Measurements from ENCODE around the gene HELZ.

Gene HELZ

DNA sequence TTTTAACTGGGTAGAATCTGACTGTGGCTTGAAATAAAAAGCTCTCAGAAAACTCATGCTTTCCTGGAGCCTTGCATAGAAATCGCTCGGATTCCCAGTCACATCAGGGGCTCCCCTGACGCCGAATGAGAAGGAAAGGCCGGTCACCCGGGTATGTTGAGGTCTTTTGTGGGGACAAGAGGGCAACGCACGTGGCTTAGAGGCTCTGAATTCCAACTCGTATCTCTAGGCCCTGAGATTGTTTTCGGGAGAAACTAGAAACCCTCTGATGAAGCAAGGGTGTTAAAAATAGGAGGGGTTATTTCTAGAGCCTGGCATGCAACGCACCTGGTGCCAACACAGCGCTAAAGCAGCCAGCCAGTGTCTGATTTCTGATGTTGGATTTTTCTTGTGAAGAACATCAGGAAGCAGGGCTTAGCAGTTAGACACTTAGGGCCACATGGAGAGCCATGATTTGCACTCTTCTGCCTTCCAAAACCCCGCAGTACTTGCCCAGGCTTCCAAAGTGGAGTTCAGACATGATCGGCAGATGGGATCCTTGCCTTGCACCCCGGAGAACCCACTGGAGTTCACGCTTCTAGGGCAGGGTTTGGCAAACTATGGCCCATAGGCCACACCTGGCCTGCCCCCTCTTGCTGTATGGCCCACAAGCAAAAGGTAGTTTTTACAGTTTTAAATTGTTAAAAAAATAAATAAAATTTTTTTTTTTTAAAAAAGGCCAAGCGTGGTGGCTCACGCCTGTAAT is 188.1 kb downstream of the HELZ start:
- peaks cover 0 to 7% of the 10 kb centered on the region in 2 experiments for H3K27me3 ChIP-seq (ENCODE audit: control insufficient read depth in 1 of 2, insufficient read depth in 1 of 2, low read length in 2 of 2)
- no peak overlapping the region for H3K27ac ChIP-seq (ENCODE audit: low read length, poor library complexity, severe bottlenecking)

DNA sequence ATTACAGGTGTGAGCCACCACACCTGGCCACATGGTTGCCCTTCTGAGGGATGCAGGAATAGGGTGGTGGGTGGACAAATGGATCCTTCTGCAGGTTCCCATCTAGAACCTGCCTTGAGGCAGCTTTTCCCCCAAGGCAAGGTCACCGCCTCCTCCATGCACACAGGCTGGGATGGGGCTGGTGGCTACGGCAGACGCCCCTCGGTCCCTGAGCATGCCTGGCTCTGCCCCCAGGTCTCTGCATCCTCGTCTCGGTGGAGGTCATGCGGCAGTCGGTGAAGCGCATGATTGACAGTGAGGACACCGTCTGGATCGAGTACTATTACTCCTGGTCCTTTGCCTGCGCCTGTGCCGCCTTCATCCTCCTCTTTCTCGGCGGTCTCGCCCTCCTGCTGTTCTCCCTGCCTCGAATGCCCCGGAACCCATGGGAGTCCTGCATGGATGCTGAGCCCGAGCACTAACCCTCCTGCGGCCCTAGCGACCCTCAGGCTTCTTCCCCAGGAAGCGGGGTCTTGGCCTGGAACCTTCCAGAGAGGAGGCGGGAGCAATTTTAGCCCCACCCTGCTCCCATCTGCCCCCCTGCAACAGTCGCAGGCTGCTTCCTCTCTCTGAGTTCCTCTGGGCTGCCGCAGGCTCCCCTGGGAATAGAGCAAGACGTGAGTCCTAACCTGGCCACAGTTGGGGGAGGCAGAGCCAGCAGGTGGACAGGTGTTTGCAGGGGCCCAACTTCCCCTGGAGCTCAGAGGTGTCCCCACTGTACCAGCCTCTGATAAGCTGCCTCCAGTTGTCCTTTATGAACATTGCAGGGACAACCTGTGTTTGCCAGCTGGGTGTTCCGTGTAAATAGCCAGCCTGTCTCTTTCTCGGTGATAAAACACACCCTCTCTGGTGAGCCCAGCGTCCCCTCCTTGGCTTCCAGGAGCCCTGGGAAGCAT is 188.9 kb downstream of the HELZ start:
- Histone ChIP-seq H2AK5ac (ENCODE audit: low read length, severe bottlenecking) (no peak overlapping the region), H2BK15ac (ENCODE audit: low read depth, poor library complexity, severe bottlenecking) (no peak overlapping the region), H3K4me3 (ENCODE audit: insufficient read depth in 1 of 2, low read depth in 1 of 2, low read length in 2 of 2) (no peak overlapping the region), H3K9me3 (ENCODE audit: control insufficient read depth, low read length) (no peaks in the 10 kb centered on the region), H3K9ac (ENCODE audit: low read length) (no peak overlapping the region), H2BK12ac (ENCODE audit: low read length in 2 of 2) (no peak overlapping the region), H2BK5ac (ENCODE audit: low read depth, low read length, poor library complexity, severe bottlenecking) (no peak overlapping the region), H3K27me3 (ENCODE audit: control insufficient read depth in 1 of 2, insufficient read depth in 1 of 2, low read length in 2 of 2) (peaks cover 0 to 9% of the 10 kb centered on the region in 2 experiments), H3K23ac (ENCODE audit: low read length in 2 of 2) (no peak overlapping the region), H3K4me2 (ENCODE audit: low read length, poor library complexity, severe bottlenecking) (no peak overlapping the region), H3K36me3 (ENCODE audit: control insufficient read depth in 1 of 2, insufficient read depth in 2 of 2, low read depth in 1 of 2, low read length in 2 of 2) (no peaks in the 10 kb centered on the region), H2AFZ (ENCODE audit: low read depth, low read length) (no peak overlapping the region), H3K27ac (ENCODE audit: low read length, poor library complexity, severe bottlenecking) (no peak overlapping the region), H3K4ac (ENCODE audit: low read depth in 1 of 2, low read length in 2 of 2) (no peak overlapping the region), H3K79me1 (replicated peaks; ENCODE audit: low read length, poor library complexity, severe bottlenecking) (no peaks in the 10 kb centered on the region), H4K8ac (ENCODE audit: low read length) (no peak overlapping the region), H4K91ac (ENCODE audit: low read length) (no peak overlapping the region), H3K14ac (ENCODE audit: low read length in 2 of 2) (no peak overlapping the region), H3K18ac (ENCODE audit: low read depth in 1 of 2, low read length in 2 of 2) (no peak overlapping the region), H2BK120ac (ENCODE audit: low read depth, low read length) (no peak overlapping the region), H3K4me1 (ENCODE audit: control insufficient read depth, insufficient read depth, low read depth, low read length) (peaks cover 3% of the 10 kb centered on the region)
- DNase-seq, result no peak
- 93% methylated on average over 29 of the region's 29 CpGs for WGBS

More for the DNA sequence above, 188.1 kb downstream of the HELZ start:
- no peaks in the 10 kb centered on the region for H3K79me1 ChIP-seq (replicated peaks; ENCODE audit: low read length, poor library complexity, severe bottlenecking)
- H3K14ac ChIP-seq (ENCODE audit: low read length in 2 of 2), result no peak overlapping the region
- no peak overlapping the region for H2BK5ac ChIP-seq (ENCODE audit: low read depth, low read length, poor library complexity, severe bottlenecking)
- H2BK120ac ChIP-seq (ENCODE audit: low read depth, low read length), result no peak overlapping the region
- H3K4me1 ChIP-seq (ENCODE audit: control insufficient read depth, insufficient read depth, low read depth, low read length), result no peaks in the 10 kb centered on the region
- no peak overlapping the region for H3K4me3 ChIP-seq (ENCODE audit: insufficient read depth in 1 of 2, low read depth in 1 of 2, low read length in 2 of 2)
- no peak overlapping the region for H3K4me2 ChIP-seq (ENCODE audit: low read length, poor library complexity, severe bottlenecking)
- H2BK12ac ChIP-seq (ENCODE audit: low read length in 2 of 2), result no peak overlapping the region
- H2BK15ac ChIP-seq (ENCODE audit: low read depth, poor library complexity, severe bottlenecking), result no peak overlapping the region
- H3K9ac ChIP-seq (ENCODE audit: low read length), result no peak overlapping the region
- H3K23ac ChIP-seq (ENCODE audit: low read length in 2 of 2), result no peak overlapping the region
- H2AK5ac ChIP-seq (ENCODE audit: low read length, severe bottlenecking), result no peak overlapping the region
- no peak overlapping the region for H4K91ac ChIP-seq (ENCODE audit: low read length)
- H3K4ac ChIP-seq (ENCODE audit: low read depth in 1 of 2, low read length in 2 of 2), result no peak overlapping the region
- H4K8ac ChIP-seq (ENCODE audit: low read length), result no peak overlapping the region
- WGBS, result 90% methylated on average over 17 of the region's 18 CpGs
- H3K18ac ChIP-seq (ENCODE audit: low read depth in 1 of 2, low read length in 2 of 2), result no peak overlapping the region
- H2AFZ ChIP-seq (ENCODE audit: low read depth, low read length), result no peak overlapping the region
- H3K36me3 ChIP-seq (ENCODE audit: control insufficient read depth in 1 of 2, insufficient read depth in 2 of 2, low read depth in 1 of 2, low read length in 2 of 2), result no peaks in the 10 kb centered on the region
- no peaks in the 10 kb centered on the region for H3K9me3 ChIP-seq (ENCODE audit: control insufficient read depth, low read length)
- no peak for DNase-seq

DNA sequence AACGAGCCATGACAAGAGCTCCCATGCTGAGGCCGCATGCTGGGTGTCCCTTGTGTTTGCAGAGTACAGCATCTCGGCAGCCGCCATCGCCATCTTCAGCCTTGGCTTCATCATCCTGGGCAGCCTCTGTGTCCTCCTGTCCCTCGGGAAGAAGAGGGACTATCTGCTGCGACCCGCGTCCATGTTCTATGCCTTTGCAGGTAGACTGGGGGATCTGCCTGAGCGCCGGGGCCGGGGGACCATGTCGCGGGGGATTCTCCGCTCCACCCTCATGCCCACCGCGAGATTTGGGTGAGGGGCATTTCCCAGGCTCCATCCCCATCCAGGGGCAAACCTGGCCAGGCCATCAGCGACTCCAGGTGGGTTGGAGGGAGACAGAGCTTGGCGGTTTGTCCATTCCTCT is 190.0 kb downstream of the HELZ start:
- Histone ChIP-seq H3K27ac (ENCODE audit: low read length, poor library complexity, severe bottlenecking) (no peak overlapping the region), H3K36me3 (ENCODE audit: control insufficient read depth in 1 of 2, insufficient read depth in 2 of 2, low read depth in 1 of 2, low read length in 2 of 2) (no peaks in the 10 kb centered on the region), H3K4me1 (ENCODE audit: control insufficient read depth, insufficient read depth, low read depth, low read length) (peaks cover 6% of the 10 kb centered on the region), H3K79me1 (replicated peaks; ENCODE audit: low read length, poor library complexity, severe bottlenecking) (no peaks in the 10 kb centered on the region), H3K27me3 (ENCODE audit: control insufficient read depth in 1 of 2, insufficient read depth in 1 of 2, low read length in 2 of 2) (peaks cover 0 to 11% of the 10 kb centered on the region in 2 experiments), H3K4ac (ENCODE audit: low read depth in 1 of 2, low read length in 2 of 2) (no peak overlapping the region), H3K4me3 (ENCODE audit: insufficient read depth in 1 of 2, low read depth in 1 of 2, low read length in 2 of 2) (no peak overlapping the region), H2BK120ac (ENCODE audit: low read depth, low read length) (no peak overlapping the region), H3K23ac (ENCODE audit: low read length in 2 of 2) (no peak overlapping the region), H3K18ac (ENCODE audit: low read depth in 1 of 2, low read length in 2 of 2) (no peak overlapping the region), H4K8ac (ENCODE audit: low read length) (no peak overlapping the region), H4K91ac (ENCODE audit: low read length) (no peak overlapping the region), H2BK5ac (ENCODE audit: low read depth, low read length, poor library complexity, severe bottlenecking) (no peak overlapping the region), H2BK15ac (ENCODE audit: low read depth, poor library complexity, severe bottlenecking) (no peak overlapping the region), H3K4me2 (ENCODE audit: low read length, poor library complexity, severe bottlenecking) (no peak overlapping the region), H2AK5ac (ENCODE audit: low read length, severe bottlenecking) (no peak overlapping the region), H3K9me3 (ENCODE audit: control insufficient read depth, low read length) (peaks cover 9% of the 10 kb centered on the region), H2BK12ac (ENCODE audit: low read length in 2 of 2) (no peak overlapping the region), H3K9ac (ENCODE audit: low read length) (no peak overlapping the region), H3K14ac (ENCODE audit: low read length in 2 of 2) (peak overlapping the region in 1 of 2 experiments; percentile 3), H2AFZ (ENCODE audit: low read depth, low read length) (no peak overlapping the region)
- WGBS, result 93% methylated on average over 17 of the region's 19 CpGs
- DNase-seq, result no peak

DNA sequence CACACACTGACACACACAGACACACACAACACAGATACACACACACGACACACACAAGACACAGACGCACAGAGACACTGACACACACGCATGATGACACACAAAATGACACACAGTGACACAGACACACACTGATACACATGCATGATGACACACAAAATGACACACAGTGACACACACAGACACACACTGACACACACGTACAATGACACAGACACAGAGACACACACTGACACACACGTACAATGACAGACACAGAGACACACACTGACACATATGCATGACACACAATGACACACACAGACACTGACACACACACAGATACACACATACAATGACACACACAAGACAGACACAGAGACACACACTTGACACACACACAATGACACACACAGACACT is 190.4 kb downstream of the HELZ start:
- Histone ChIP-seq H3K18ac (ENCODE audit: low read depth in 1 of 2, low read length in 2 of 2) (no peak overlapping the region), H3K14ac (ENCODE audit: low read length in 2 of 2) (peak overlapping the region in 1 of 2 experiments; percentile 3), H3K36me3 (ENCODE audit: control insufficient read depth in 1 of 2, insufficient read depth in 2 of 2, low read depth in 1 of 2, low read length in 2 of 2) (no peaks in the 10 kb centered on the region), H3K27me3 (ENCODE audit: control insufficient read depth in 1 of 2, insufficient read depth in 1 of 2, low read length in 2 of 2) (peaks cover 0 to 11% of the 10 kb centered on the region in 2 experiments), H2BK12ac (ENCODE audit: low read length in 2 of 2) (no peak overlapping the region), H3K4me2 (ENCODE audit: low read length, poor library complexity, severe bottlenecking) (no peak overlapping the region), H2BK5ac (ENCODE audit: low read depth, low read length, poor library complexity, severe bottlenecking) (no peak overlapping the region), H4K8ac (ENCODE audit: low read length) (no peak overlapping the region), H3K27ac (ENCODE audit: low read length, poor library complexity, severe bottlenecking) (no peak overlapping the region), H3K23ac (ENCODE audit: low read length in 2 of 2) (no peak overlapping the region), H2BK120ac (ENCODE audit: low read depth, low read length) (no peak overlapping the region), H3K4me3 (ENCODE audit: insufficient read depth in 1 of 2, low read depth in 1 of 2, low read length in 2 of 2) (no peak overlapping the region), H2AFZ (ENCODE audit: low read depth, low read length) (no peak overlapping the region), H3K9me3 (ENCODE audit: control insufficient read depth, low read length) (peaks cover 13% of the 10 kb centered on the region), H4K91ac (ENCODE audit: low read length) (no peak overlapping the region), H3K4ac (ENCODE audit: low read depth in 1 of 2, low read length in 2 of 2) (no peak overlapping the region), H3K9ac (ENCODE audit: low read length) (no peak overlapping the region), H2BK15ac (ENCODE audit: low read depth, poor library complexity, severe bottlenecking) (no peak overlapping the region), H3K79me1 (replicated peaks; ENCODE audit: low read length, poor library complexity, severe bottlenecking) (no peaks in the 10 kb centered on the region), H3K4me1 (ENCODE audit: control insufficient read depth, insufficient read depth, low read depth, low read length) (peaks cover 6% of the 10 kb centered on the region), H2AK5ac (ENCODE audit: low read length, severe bottlenecking) (no peak overlapping the region)
- no peak for DNase-seq
- WGBS, result 76% methylated on average over 5 of the region's 5 CpGs

Measured in mesenchymal stem cell (in vitro differentiated cells and primary cell).